ENCODE data around the gene WDR18. TPM values are rescaled to one million over a fixed set of nuclear protein-coding genes. Genes with fewer than 3 reads are reported as not detected.

The WDR18 gene
- total RNA-seq, 1 experiment from 2014 or later = 41.1 TPM

DNA sequence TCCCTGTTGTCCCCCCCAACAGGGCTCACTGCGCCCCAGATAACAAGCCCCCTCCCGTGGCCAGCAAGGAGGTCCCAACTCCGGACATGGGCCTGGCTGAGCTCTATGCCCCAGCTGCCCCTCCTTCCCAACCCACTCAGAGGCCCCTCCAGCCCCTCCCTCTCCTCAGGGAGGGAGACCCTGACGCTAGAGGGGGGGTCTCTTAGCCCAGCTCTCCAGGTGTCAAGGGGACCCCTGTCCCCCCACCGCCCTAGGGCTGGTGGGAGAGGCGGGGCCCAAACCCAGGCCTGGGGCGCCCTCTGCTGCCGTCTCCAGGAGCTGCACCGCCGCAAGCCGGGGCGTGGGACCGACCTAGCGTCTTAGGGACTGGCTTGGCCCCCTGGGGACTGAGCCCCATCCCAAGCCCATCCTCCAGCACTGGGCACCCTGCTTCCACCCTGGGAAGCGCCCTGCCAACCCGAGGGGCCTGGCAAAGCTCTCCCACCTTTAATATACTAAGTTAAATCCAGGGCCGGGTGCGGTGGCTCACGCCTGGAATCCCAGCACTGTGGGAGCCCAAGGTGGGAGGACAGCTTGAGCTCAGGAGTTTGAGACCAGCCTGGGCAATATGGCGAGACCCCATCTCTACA lies 17.5 kb downstream of the WDR18 start:
- Histone ChIP-seq H3K36me3 (ENCODE audit: insufficient read depth, low read length) (no peaks in the 10 kb centered on the region), H3K4me3 (ENCODE audit: low read length) (no peak overlapping the region), H3K9me2 (replicated peaks; ENCODE audit: insufficient read depth, low read length) (no peaks in the 10 kb centered on the region), H3K27me3 (ENCODE audit: low read length) (no peaks in the 10 kb centered on the region), H3K4me2 (ENCODE audit: low read depth, low read length, poor library complexity, severe bottlenecking) (no peak overlapping the region), H3K4me1 (ENCODE audit: low read length) (no peaks in the 10 kb centered on the region), H3K27ac (ENCODE audit: low read length) (no peak overlapping the region), H3K9me3 (ENCODE audit: low read length) (no peaks in the 10 kb centered on the region), H3K9ac (ENCODE audit: low read length) (no peak overlapping the region), H2AFZ (ENCODE audit: low read length) (no peak overlapping the region), H3K79me2 (ENCODE audit: low read length) (no peaks in the 10 kb centered on the region), H4K20me1 (ENCODE audit: insufficient read depth, low read depth, low read length) (peaks cover 9% of the 10 kb centered on the region; the same call in 1 of the 2 replicates)
- peak; percentile 82 for DNase-seq

DNA sequence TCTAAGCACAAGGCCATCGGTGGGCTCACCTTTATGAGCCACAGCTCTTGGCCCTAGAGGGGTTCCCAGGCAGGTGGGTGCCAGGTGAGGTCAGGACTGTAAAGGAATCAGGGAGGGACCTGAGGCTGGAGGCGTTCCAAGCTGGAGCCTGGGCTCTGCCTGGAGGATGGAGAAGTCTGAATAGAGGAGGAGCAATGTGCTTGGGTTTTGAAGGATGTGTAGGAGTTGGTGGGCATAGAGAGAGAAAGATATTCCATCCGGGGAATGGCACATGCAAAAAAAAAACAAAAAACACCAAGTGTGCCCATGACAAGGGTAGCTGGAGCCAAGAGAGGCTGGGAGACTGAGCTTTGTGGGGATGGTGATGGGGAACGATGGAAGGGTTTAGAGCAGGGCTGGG lies 18.5 kb downstream of the WDR18 start:
- no peaks in the 10 kb centered on the region for H3K4me1 ChIP-seq (ENCODE audit: low read length)
- no peaks in the 10 kb centered on the region for H3K27me3 ChIP-seq (ENCODE audit: low read length)
- no peak for DNase-seq
- H3K4me3 ChIP-seq (ENCODE audit: low read length) = no peak overlapping the region
- H3K36me3 ChIP-seq (ENCODE audit: insufficient read depth, low read length) = no peaks in the 10 kb centered on the region
- no peak overlapping the region for H3K4me2 ChIP-seq (ENCODE audit: low read depth, low read length, poor library complexity, severe bottlenecking)
- no peak overlapping the region for H2AFZ ChIP-seq (ENCODE audit: low read length)
- peaks cover 9% of the 10 kb centered on the region; the same call in 1 of the 2 replicates for H4K20me1 ChIP-seq (ENCODE audit: insufficient read depth, low read depth, low read length)
- no peaks in the 10 kb centered on the region for H3K9me2 ChIP-seq (replicated peaks; ENCODE audit: insufficient read depth, low read length)
- no peaks in the 10 kb centered on the region for H3K79me2 ChIP-seq (ENCODE audit: low read length)
- no peaks in the 10 kb centered on the region for H3K9me3 ChIP-seq (ENCODE audit: low read length)
- no peak overlapping the region for H3K9ac ChIP-seq (ENCODE audit: low read length)
- no peak overlapping the region for H3K27ac ChIP-seq (ENCODE audit: low read length)

DNA sequence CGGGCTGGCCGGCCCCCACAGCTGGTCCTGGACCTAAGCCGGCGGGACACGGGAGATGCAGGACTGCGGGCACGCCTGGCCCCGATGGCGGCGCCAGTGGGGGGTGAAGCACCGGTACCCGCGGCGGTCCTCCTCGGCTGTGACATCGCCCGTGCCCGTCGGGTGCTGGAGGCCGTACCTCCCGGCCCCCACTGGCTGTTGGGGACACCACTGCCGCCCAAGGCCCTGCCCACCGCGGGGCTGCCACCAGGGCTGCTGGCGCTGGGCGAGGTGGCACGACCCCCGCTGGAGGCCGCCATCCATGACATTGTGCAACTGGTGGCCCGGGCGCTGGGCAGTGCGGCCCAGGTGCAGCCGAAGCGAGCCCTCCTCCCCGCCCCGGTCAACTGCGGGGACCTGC lies 19.1 kb downstream of the WDR18 start:
- H3K9me3 ChIP-seq (ENCODE audit: low read length) = no peaks in the 10 kb centered on the region
- H3K27ac ChIP-seq (ENCODE audit: low read length) = no peak overlapping the region
- H3K36me3 ChIP-seq (ENCODE audit: insufficient read depth, low read length) = no peaks in the 10 kb centered on the region
- no peaks in the 10 kb centered on the region for H3K9me2 ChIP-seq (replicated peaks; ENCODE audit: insufficient read depth, low read length)
- H3K4me2 ChIP-seq (ENCODE audit: low read depth, low read length, poor library complexity, severe bottlenecking) = no peak overlapping the region
- H3K4me3 ChIP-seq (ENCODE audit: low read length) = no peak overlapping the region
- no peak overlapping the region for H3K9ac ChIP-seq (ENCODE audit: low read length)
- H3K27me3 ChIP-seq (ENCODE audit: low read length) = no peaks in the 10 kb centered on the region
- H3K79me2 ChIP-seq (ENCODE audit: low read length) = no peaks in the 10 kb centered on the region
- peaks cover 9% of the 10 kb centered on the region; the same call in 1 of the 2 replicates for H4K20me1 ChIP-seq (ENCODE audit: insufficient read depth, low read depth, low read length)
- DNase-seq = no peak
- H2AFZ ChIP-seq (ENCODE audit: low read length) = no peak overlapping the region
- H3K4me1 ChIP-seq (ENCODE audit: low read length) = no peaks in the 10 kb centered on the region

DNA sequence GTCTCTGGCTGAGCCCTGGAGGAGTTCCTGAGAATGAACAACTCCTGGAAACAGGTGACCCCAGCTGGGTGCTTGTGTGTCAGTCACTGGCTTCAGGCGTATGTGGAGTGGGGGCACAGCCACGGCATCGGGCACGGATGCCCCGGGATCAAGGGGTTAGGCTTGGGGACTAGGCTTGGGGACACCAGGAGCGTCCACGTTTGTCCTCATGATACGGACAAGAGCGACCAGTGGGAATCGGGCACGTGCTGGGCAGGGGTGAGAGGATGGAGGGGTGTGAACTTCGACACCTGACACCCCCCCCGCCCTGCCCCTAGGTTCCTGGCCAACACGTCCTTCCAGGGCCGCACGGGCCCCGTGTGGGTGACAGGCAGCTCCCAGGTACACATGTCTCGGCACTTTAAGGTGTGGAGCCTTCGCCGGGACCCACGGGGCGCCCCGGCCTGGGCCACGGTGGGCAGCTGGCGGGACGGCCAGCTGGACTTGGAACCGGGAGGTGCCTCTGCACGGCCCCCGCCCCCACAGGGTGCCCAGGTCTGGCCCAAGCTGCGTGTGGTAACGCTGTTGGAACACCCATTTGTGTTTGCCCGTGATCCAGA lies 20.2 kb downstream of the WDR18 start:
- Histone ChIP-seq H3K27ac (ENCODE audit: low read length) (no peak overlapping the region), H4K20me1 (ENCODE audit: insufficient read depth, low read depth, low read length) (peaks cover 5% of the 10 kb centered on the region; the same call in 1 of the 2 replicates)

DNA sequence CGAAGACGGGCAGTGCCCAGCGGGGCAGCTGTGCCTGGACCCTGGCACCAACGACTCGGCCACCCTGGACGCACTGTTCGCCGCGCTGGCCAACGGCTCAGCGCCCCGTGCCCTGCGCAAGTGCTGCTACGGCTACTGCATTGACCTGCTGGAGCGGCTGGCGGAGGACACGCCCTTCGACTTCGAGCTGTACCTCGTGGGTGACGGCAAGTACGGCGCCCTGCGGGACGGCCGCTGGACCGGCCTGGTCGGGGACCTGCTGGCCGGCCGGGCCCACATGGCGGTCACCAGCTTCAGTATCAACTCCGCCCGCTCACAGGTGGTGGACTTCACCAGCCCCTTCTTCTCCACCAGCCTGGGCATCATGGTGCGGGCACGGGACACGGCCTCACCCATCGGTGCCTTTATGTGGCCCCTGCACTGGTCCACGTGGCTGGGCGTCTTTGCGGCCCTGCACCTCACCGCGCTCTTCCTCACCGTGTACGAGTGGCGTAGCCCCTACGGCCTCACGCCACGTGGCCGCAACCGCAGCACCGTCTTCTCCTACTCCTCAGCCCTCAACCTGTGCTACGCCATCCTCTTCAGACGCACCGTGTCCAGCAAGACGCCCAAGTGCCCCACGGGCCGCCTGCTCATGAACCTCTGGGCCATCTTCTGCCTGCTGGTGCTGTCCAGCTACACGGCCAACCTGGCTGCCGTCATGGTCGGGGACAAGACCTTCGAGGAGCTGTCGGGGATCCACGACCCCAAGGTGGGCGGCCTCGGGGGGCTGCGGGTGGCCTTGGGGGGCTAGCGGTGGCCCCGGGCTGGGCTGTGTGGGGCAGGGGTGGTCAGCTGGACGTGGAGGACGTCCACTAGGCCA lies 20.9 kb downstream of the WDR18 start:
- no peaks in the 10 kb centered on the region for H3K9me2 ChIP-seq (replicated peaks; ENCODE audit: insufficient read depth, low read length)
- H3K4me3 ChIP-seq (ENCODE audit: low read length) = no peak overlapping the region
- H3K9ac ChIP-seq (ENCODE audit: low read length) = no peak overlapping the region
- no peaks in the 10 kb centered on the region for H3K36me3 ChIP-seq (ENCODE audit: insufficient read depth, low read length)
- H3K27ac ChIP-seq (ENCODE audit: low read length) = no peak overlapping the region
- no peak overlapping the region for H3K4me2 ChIP-seq (ENCODE audit: low read depth, low read length, poor library complexity, severe bottlenecking)
- no peak overlapping the region for H2AFZ ChIP-seq (ENCODE audit: low read length)
- H3K9me3 ChIP-seq (ENCODE audit: low read length) = no peaks in the 10 kb centered on the region
- no peaks in the 10 kb centered on the region for H3K79me2 ChIP-seq (ENCODE audit: low read length)
- no peak for DNase-seq
- H3K4me1 ChIP-seq (ENCODE audit: low read length) = no peaks in the 10 kb centered on the region
- peaks cover 5% of the 10 kb centered on the region; the same call in 1 of the 2 replicates for H4K20me1 ChIP-seq (ENCODE audit: insufficient read depth, low read depth, low read length)
- H3K27me3 ChIP-seq (ENCODE audit: low read length) = no peaks in the 10 kb centered on the region

More for the DNA sequence above, 20.2 kb downstream of the WDR18 start:
- Histone ChIP-seq H3K27me3 (ENCODE audit: low read length) (no peaks in the 10 kb centered on the region), H3K4me1 (ENCODE audit: low read length) (no peaks in the 10 kb centered on the region), H3K9ac (ENCODE audit: low read length) (no peak overlapping the region), H3K4me3 (ENCODE audit: low read length) (no peak overlapping the region), H3K36me3 (ENCODE audit: insufficient read depth, low read length) (no peaks in the 10 kb centered on the region), H3K4me2 (ENCODE audit: low read depth, low read length, poor library complexity, severe bottlenecking) (no peak overlapping the region), H3K9me2 (replicated peaks; ENCODE audit: insufficient read depth, low read length) (no peaks in the 10 kb centered on the region), H3K79me2 (ENCODE audit: low read length) (no peaks in the 10 kb centered on the region), H3K9me3 (ENCODE audit: low read length) (no peaks in the 10 kb centered on the region), H2AFZ (ENCODE audit: low read length) (no peak overlapping the region)
- DNase-seq = no peak

DNA sequence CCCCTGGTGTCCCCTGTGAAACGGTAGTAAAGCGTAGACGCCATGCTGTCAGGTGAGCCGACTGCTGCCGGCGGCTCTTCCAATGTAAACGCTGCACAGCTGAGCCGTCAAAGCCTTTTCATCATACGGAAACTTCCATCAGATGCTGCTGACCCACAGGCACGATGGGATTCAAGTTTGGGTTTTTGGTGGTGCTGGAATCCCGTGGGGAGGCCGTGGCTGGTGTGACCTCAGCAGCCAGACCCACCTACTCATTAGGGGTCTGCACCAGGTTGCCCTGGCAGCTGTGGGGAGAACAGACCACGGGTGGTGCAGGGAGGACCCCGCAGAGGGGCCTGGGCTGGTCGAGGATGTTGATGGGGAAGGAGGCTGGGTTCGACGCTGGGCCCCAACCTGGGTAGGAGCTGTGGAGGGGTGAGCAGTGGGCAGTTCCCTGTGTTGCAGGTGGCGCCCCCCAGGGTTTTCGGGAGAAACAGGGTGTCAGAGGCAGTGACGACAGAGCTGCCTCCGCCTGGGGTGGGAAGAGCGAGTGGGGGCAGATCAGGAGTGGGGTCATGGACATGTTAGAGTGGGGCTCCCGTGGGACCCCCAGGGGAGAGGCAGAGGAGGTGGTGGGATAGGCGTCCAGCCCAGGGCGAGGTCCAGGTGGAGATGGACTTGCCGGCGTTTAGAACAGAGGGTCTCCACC lies 22.7 kb downstream of the WDR18 start:
- Histone ChIP-seq H3K4me2 (ENCODE audit: low read depth, low read length, poor library complexity, severe bottlenecking) (no peak overlapping the region), H4K20me1 (ENCODE audit: insufficient read depth, low read depth, low read length) (no peaks in the 10 kb centered on the region), H2AFZ (ENCODE audit: low read length) (no peak overlapping the region), H3K36me3 (ENCODE audit: insufficient read depth, low read length) (no peaks in the 10 kb centered on the region), H3K4me3 (ENCODE audit: low read length) (no peak overlapping the region), H3K27me3 (ENCODE audit: low read length) (no peaks in the 10 kb centered on the region), H3K4me1 (ENCODE audit: low read length) (no peaks in the 10 kb centered on the region), H3K27ac (ENCODE audit: low read length) (no peak overlapping the region), H3K9ac (ENCODE audit: low read length) (no peak overlapping the region), H3K79me2 (ENCODE audit: low read length) (no peaks in the 10 kb centered on the region), H3K9me2 (replicated peaks; ENCODE audit: insufficient read depth, low read length) (no peaks in the 10 kb centered on the region), H3K9me3 (ENCODE audit: low read length) (no peaks in the 10 kb centered on the region)
- DNase-seq = no peak

DNA sequence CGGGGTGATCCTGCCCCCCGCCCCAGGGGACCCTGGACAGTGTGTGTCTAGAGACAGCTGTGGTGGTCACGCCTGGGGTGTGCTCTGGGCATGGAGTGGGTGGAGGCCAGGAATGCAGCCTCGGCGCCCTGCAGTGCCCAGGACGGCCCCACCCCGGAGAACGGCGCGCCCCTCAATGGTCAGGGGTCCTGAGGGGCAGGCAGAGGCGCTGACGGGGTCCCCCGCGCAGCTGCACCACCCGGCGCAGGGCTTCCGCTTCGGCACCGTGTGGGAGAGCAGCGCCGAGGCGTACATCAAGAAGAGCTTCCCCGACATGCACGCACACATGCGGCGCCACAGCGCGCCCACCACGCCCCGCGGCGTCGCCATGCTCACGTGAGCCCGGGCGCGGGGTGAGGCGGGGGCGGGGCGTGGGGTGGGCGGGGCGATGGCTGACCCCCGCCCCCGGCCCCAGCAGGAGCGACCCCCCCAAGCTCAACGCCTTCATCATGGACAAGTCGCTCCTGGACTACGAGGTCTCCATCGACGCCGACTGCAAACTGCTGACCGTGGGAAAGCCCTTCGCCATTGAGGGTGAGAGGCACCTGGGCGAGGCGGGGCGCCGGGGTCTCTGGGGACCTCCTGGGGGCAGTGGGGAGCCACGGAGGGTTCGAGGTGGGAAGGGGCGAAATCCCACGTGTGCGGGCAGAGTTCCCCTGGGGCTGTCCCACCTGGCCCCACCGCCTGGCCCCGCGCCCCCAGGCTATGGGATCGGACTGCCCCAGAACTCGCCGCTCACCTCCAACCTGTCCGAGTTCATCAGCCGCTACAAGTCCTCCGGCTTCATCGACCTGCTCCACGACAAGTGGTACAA lies 23.5 kb downstream of the WDR18 start:
- no peaks in the 10 kb centered on the region for H3K36me3 ChIP-seq (ENCODE audit: insufficient read depth, low read length)

More for the DNA sequence above, 23.5 kb downstream of the WDR18 start:
- no peak overlapping the region for H3K4me2 ChIP-seq (ENCODE audit: low read depth, low read length, poor library complexity, severe bottlenecking)
- H3K9me2 ChIP-seq (replicated peaks; ENCODE audit: insufficient read depth, low read length) = no peaks in the 10 kb centered on the region
- no peaks in the 10 kb centered on the region for H3K79me2 ChIP-seq (ENCODE audit: low read length)
- H3K4me1 ChIP-seq (ENCODE audit: low read length) = no peaks in the 10 kb centered on the region
- no peaks in the 10 kb centered on the region for H4K20me1 ChIP-seq (ENCODE audit: insufficient read depth, low read depth, low read length)
- H3K27me3 ChIP-seq (ENCODE audit: low read length) = no peaks in the 10 kb centered on the region
- H3K9me3 ChIP-seq (ENCODE audit: low read length) = no peaks in the 10 kb centered on the region
- no peak overlapping the region for H2AFZ ChIP-seq (ENCODE audit: low read length)
- H3K27ac ChIP-seq (ENCODE audit: low read length) = no peak overlapping the region
- H3K9ac ChIP-seq (ENCODE audit: low read length) = no peak overlapping the region
- no peak overlapping the region for H3K4me3 ChIP-seq (ENCODE audit: low read length)
- no peak for DNase-seq

Data from Karpas-422 (cell line).